H9 (cell line): ENCODE results near the gene SH2D2A. TPM values are rescaled to one million over a fixed set of nuclear protein-coding genes. Genes with fewer than 3 reads are reported as not detected.

Source experiments
- DNase-seq: peaks from one replicate; pipeline ENCODE4 v3.0.0-alpha.2; 2017
- H2AFZ ChIP-seq: one replicate; pipeline ENCODE4 v1.6.1; 2013; ENCODE audit warnings: mild to moderate bottlenecking, low read length, control low read depth, moderate library complexity
- H2AK5ac ChIP-seq: 2 replicates; pipeline ENCODE4 v1.6.1; 2013; ENCODE audit warnings: low read length, control low read depth, mixed read lengths; ENCODE audit not compliant: insufficient read length
- H2BK120ac ChIP-seq: one replicate; pipeline ENCODE4 v1.6.1; 2013; ENCODE audit warnings: low read depth, mild to moderate bottlenecking, low read length, control low read depth, inconsistent platforms; ENCODE audit not compliant: poor library complexity, severe bottlenecking
- H2BK12ac ChIP-seq: 2 replicates; pipeline ENCODE4 v1.6.1; 2013; ENCODE audit warnings: low read length, control low read depth, mixed read lengths, low read depth; ENCODE audit not compliant: insufficient read length
- H2BK15ac ChIP-seq: 2 replicates; pipeline ENCODE4 v1.6.1; 2013; ENCODE audit warnings: low read depth, low read length, control low read depth
- H2BK20ac ChIP-seq: one replicate; pipeline ENCODE4 v1.6.1; 2013; ENCODE audit warnings: low read depth, mild to moderate bottlenecking, low read length, control low read depth, inconsistent platforms; ENCODE audit not compliant: poor library complexity, severe bottlenecking
- H2BK5ac ChIP-seq: 2 replicates; pipeline ENCODE4 v1.6.1; 2013; ENCODE audit warnings: low read length, control low read depth, mixed read lengths; ENCODE audit not compliant: insufficient read length
- H3K14ac ChIP-seq: 2 replicates; pipeline ENCODE4 v1.6.1; 2013; ENCODE audit warnings: low read length, control low read depth; ENCODE audit not compliant: insufficient read depth
- H3K18ac ChIP-seq: 2 replicates; pipeline ENCODE4 v1.6.1; 2013; ENCODE audit warnings: low read depth, mild to moderate bottlenecking, mixed read lengths, low read length, control low read depth; ENCODE audit not compliant: insufficient read length
- H3K23ac ChIP-seq: 2 replicates; pipeline ENCODE4 v1.6.1; 2013; ENCODE audit warnings: low read length, control low read depth, mixed read lengths, low read depth; ENCODE audit not compliant: insufficient read length
- H3K23me2 ChIP-seq: 2 replicates; pipeline ENCODE4 v1.6.1; 2013; ENCODE audit warnings: low read depth, mild to moderate bottlenecking, mixed read lengths, low read length, control low read depth; ENCODE audit not compliant: insufficient read length, poor library complexity, severe bottlenecking
- H3K27ac ChIP-seq: 2 replicates; pipeline ENCODE4 v1.5.1; 2013; ENCODE audit warnings: low read length, control low read depth, mixed read lengths, low read depth; ENCODE audit not compliant: insufficient read length
- H3K27me3 ChIP-seq: 2 replicates; pipeline ENCODE4 v1.6.1; 2013; ENCODE audit warnings: low read length, control low read depth, inconsistent platforms; ENCODE audit not compliant: insufficient read depth
- H3K4ac ChIP-seq: 2 replicates; pipeline ENCODE4 v1.6.1; 2013; ENCODE audit warnings: low read depth, mild to moderate bottlenecking, control low read depth, inconsistent platforms, low read length, moderate library complexity
- H3K4me1 ChIP-seq: 2 replicates; pipeline ENCODE4 v1.6.1; 2013; ENCODE audit warnings: low read length, control low read depth, inconsistent platforms; ENCODE audit not compliant: insufficient read depth
- H3K4me2 ChIP-seq: 2 replicates; pipeline ENCODE4 v1.6.1; 2013; ENCODE audit warnings: low read length, control low read depth, mixed read lengths; ENCODE audit not compliant: insufficient read length, insufficient read depth
- H3K56ac ChIP-seq: 2 replicates; pipeline ENCODE4 v1.6.1; 2013; ENCODE audit warnings: low read depth, mild to moderate bottlenecking, mixed read lengths, low read length, control low read depth; ENCODE audit not compliant: insufficient read length
- H3K79me1 ChIP-seq: 2 replicates; pipeline ENCODE4 v1.6.1; 2013; ENCODE audit warnings: low read depth, mild to moderate bottlenecking, moderate library complexity, low read length, control low read depth, inconsistent platforms; ENCODE audit not compliant: insufficient read depth, poor library complexity, severe bottlenecking
- H3K79me2 ChIP-seq: 2 replicates; pipeline ENCODE4 v1.6.1; 2013; ENCODE audit warnings: low read length, control low read depth, inconsistent platforms; ENCODE audit not compliant: insufficient read depth
- H3K9ac ChIP-seq: 2 replicates; pipeline ENCODE4 v1.6.1; 2013; ENCODE audit warnings: low read length, control low read depth, mixed read lengths; ENCODE audit not compliant: insufficient read length; ENCODE audit errors: extremely low read depth
- H3K9me3 ChIP-seq: one replicate; pipeline ENCODE4 v1.6.1; 2013; ENCODE audit warnings: low read depth, low read length, inconsistent platforms; ENCODE audit not compliant: control insufficient read depth
- H3T11ph ChIP-seq: one replicate; pipeline ENCODE4 v1.6.1; 2013; ENCODE audit warnings: mild to moderate bottlenecking, low read length, control low read depth, inconsistent platforms
- H4K20me1 ChIP-seq: one replicate; pipeline ENCODE4 v1.6.1; 2013; ENCODE audit not compliant: control insufficient read depth, insufficient read length, insufficient read depth
- H4K5ac ChIP-seq: 2 replicates; pipeline ENCODE4 v1.6.1; 2013; ENCODE audit warnings: low read depth, mild to moderate bottlenecking, mixed read lengths, low read length, control low read depth; ENCODE audit not compliant: insufficient read length
- H4K8ac ChIP-seq: replicated peaks from 2 replicates; pipeline ENCODE4 v1.6.1; 2013; ENCODE audit warnings: low read length, control low read depth, mixed read lengths, low read depth; ENCODE audit not compliant: insufficient read length
- H4K91ac ChIP-seq: 2 replicates; pipeline ENCODE4 v1.6.1; 2013; ENCODE audit warnings: low read depth, mild to moderate bottlenecking, moderate library complexity, mixed read lengths, low read length, control low read depth; ENCODE audit not compliant: insufficient read length
- H3K27ac Mint-ChIP-seq, 3 experiments: 2 replicates in 2 of 3; 3 replicates in 1 of 3; pipeline ENCODE4 v1.8.0; 2020 to 2021; ENCODE audit warnings: mixed read lengths in 3 of 3, mild to moderate bottlenecking in 1 of 3, moderate library complexity in 1 of 3
- H3K27me3 Mint-ChIP-seq: 2 replicates; pipeline ENCODE4 v1.8.0; 2021; ENCODE audit warnings: low read depth, mild to moderate bottlenecking, moderate library complexity, mixed read lengths
- H3K36me3 Mint-ChIP-seq, 3 experiments: 2 replicates in 2 of 3; 3 replicates in 1 of 3; pipeline ENCODE4 v1.8.0; 2020 to 2021; ENCODE audit warnings: low read depth in 3 of 3, mixed read lengths in 3 of 3; ENCODE audit not compliant: insufficient read depth in 1 of 3
- H3K4me1 Mint-ChIP-seq, 2 experiments: 2 replicates each; pipeline ENCODE4 v1.8.0; 2020; ENCODE audit warnings: mixed read lengths in 2 of 2
- H3K4me3 Mint-ChIP-seq, 2 experiments: 2 replicates in 1 of 2; 3 replicates in 1 of 2; pipeline ENCODE4 v1.8.0; 2020 to 2021; ENCODE audit warnings: mild to moderate bottlenecking in 2 of 2, mixed read lengths in 2 of 2, moderate library complexity in 1 of 2
- H3K9me3 Mint-ChIP-seq, 2 experiments: 2 replicates in 1 of 2; 3 replicates in 1 of 2; pipeline ENCODE4 v1.8.0; 2020; ENCODE audit warnings: mild to moderate bottlenecking in 2 of 2, mixed read lengths in 2 of 2, moderate library complexity in 1 of 2
- CTCF ChIP-seq: fragments of 200-600 bp; sonication (generic); conservative IDR thresholded peaks from 3 replicates; pipeline ENCODE4 v1.8.0; 2021; ENCODE audit warnings: antibody characterized with exemption, mild to moderate bottlenecking
- WGBS: extraction: QIAGEN DNeasy Blood & Tissue Kit; methylation state at CpG from one replicate; pipeline ENCODE4 v1.1.7; 2013; ENCODE audit warnings: missing lambda C conversion rate, low lambda C conversion rate, mixed read lengths; ENCODE audit not compliant: insufficient read length; ENCODE audit errors: extremely low coverage; 5-methylcytosine and 5-hydroxymethylcytosine counted together
- total RNA-seq: library from RNA; stranded (reverse); gene quantifications from 2 replicates; pipeline ENCODE4 v1.2.1, GENCODE V29; 2021

Gene SH2D2A
- total RNA-seq, 1 experiment from 2014 or later = 2.0 TPM

- H4K91ac ChIP-seq = no peak overlapping the region
- H2AFZ ChIP-seq = no peak overlapping the region
- H3K27ac ChIP-seq = no peak overlapping the region
- H3K14ac ChIP-seq = no peak overlapping the region
- no peak overlapping the region for H2BK120ac ChIP-seq
- no peak overlapping the region for H3K4me2 ChIP-seq
- H4K8ac ChIP-seq = no peak overlapping the region
- no peak overlapping the region for H3K4me3 Mint-ChIP-seq
- H3K23me2 ChIP-seq = no peaks in the 10 kb centered on the region
- peak overlapping the region in 1 of 3 experiments; percentile 67; a peak in 1 of 7 replicates for H3K27ac Mint-ChIP-seq
- peak; percentile 66 for DNase-seq
- peaks cover 35 to 88% (median 63%) of the 10 kb centered on the region in 3 experiments; a peak in 6 of 7 replicates for H3K36me3 Mint-ChIP-seq
- H2BK5ac ChIP-seq = no peak overlapping the region
- H3K4me1 Mint-ChIP-seq = no peaks in the 10 kb centered on the region
- H3K79me2 ChIP-seq = no peaks in the 10 kb centered on the region
- no peak overlapping the region for H3K56ac ChIP-seq
- H2AK5ac ChIP-seq = no peak overlapping the region
- no CpG with 5 or more reads among the region's 4 CpGs for WGBS
- no peak overlapping the region for H3K9ac ChIP-seq
- H2BK20ac ChIP-seq = no peak overlapping the region
- no peak overlapping the region for H3T11ph ChIP-seq
- H4K20me1 ChIP-seq = no peaks in the 10 kb centered on the region
- peak; percentile 89 for TF ChIP-seq CTCF
- H3K27me3 ChIP-seq = no peaks in the 10 kb centered on the region
- no peaks in the 10 kb centered on the region for H3K9me3 Mint-ChIP-seq
- no peaks in the 10 kb centered on the region for H3K27me3 Mint-ChIP-seq
- no peaks in the 10 kb centered on the region for H3K9me3 ChIP-seq
- no peak overlapping the region for H3K18ac ChIP-seq
- H3K4me1 ChIP-seq = no peaks in the 10 kb centered on the region
- H3K23ac ChIP-seq = no peak overlapping the region
- no peak overlapping the region for H4K5ac ChIP-seq
- no peak overlapping the region for H2BK12ac ChIP-seq
- H3K4ac ChIP-seq = no peak overlapping the region
- H3K79me1 ChIP-seq = no peaks in the 10 kb centered on the region
- H2BK15ac ChIP-seq = no peak overlapping the region
Observed at GRCh38 chr1:156797212-156797871, 19.3 kb downstream of the SH2D2A start.
